HG03575 (cell line): ENCODE data around the gene KLF14.
"Not testable (repeated sequence)": the region's sequence is repeated elsewhere in the genome, so short reads cannot be mapped to it uniquely, and the experiment has no call there.

Source experiments
- ATAC-seq: cut with Tn5 transposase; IDR thresholded peaks from one replicate; pipeline ENCODE4 v1.9.1; 2021; ENCODE audit not compliant: unreplicated experiment, insufficient number of reproducible peaks, low FRiP score; ENCODE audit errors: extremely low read depth

KLF14 gene

GRCh38 chr7:130733931-130734814, at the start of gene KLF14:
KLF14 (minus strand) TSS chr7:130734207; CDS start chr7:130734033, 174 bp downstream.
- ATAC-seq, result no peak

GRCh38 chr7:130781346-130781745, 47.3 kb upstream of the KLF14 start:
- ATAC-seq, result no peak

GRCh38 chr7:130777426-130777825, 43.4 kb upstream of the KLF14 start:
- ATAC-seq, result no peak

- not testable (repeated sequence) for ATAC-seq
Measured at GRCh38 chr7:130772456-130772855, 38.4 kb upstream of the KLF14 start.

GRCh38 chr7:130768854-130769253, 34.8 kb upstream of the KLF14 start:
- ATAC-seq, result no peak

- not testable (repeated sequence) for ATAC-seq
Measured at GRCh38 chr7:130764569-130764968, 30.6 kb upstream of the KLF14 start.

- ATAC-seq, result no peak
Measured at GRCh38 chr7:130758429-130759056, 24.5 kb upstream of the KLF14 start.

GRCh38 chr7:130756316-130756715, 22.3 kb upstream of the KLF14 start:
- ATAC-seq, result no peak

- no peak for ATAC-seq
Measured at GRCh38 chr7:130752424-130752823, 18.4 kb upstream of the KLF14 start.

GRCh38 chr7:130750755-130751154, 16.7 kb upstream of the KLF14 start:
- ATAC-seq, result no peak

- no peak for ATAC-seq
Measured at GRCh38 chr7:130748531-130749389, 14.8 kb upstream of the KLF14 start.

- no peak for ATAC-seq
Measured at GRCh38 chr7:130741331-130741995, 7.5 kb upstream of the KLF14 start.

- ATAC-seq, result no peak
Measured at GRCh38 chr7:130740606-130741005, 6.6 kb upstream of the KLF14 start.

GRCh38 chr7:130736298-130736900, 2.4 kb upstream of the KLF14 start:
- ATAC-seq, result no peak

GRCh38 chr7:130734815-130735716, 1.1 kb upstream of the KLF14 start:
- ATAC-seq, result no peak

GRCh38 chr7:130732980-130733930, 752 bp downstream of the KLF14 start:
- no peak for ATAC-seq

- ATAC-seq, result no peak
Measured at GRCh38 chr7:130723784-130724183, 10.2 kb downstream of the KLF14 start.
